ENCODE results near the gene DOP1B.
"Not testable (repeated sequence)": the region's sequence is repeated elsewhere in the genome, so short reads cannot be mapped to it uniquely, and the experiment has no call there.

DOP1B gene

GRCh38 chr21:36170823-36171222 is 14.2 kb downstream of the DOP1B start:
- no peak for DNase-seq

GRCh38 chr21:36171336-36171735 is 14.7 kb downstream of the DOP1B start:
- DNase-seq: no peak

DNA sequence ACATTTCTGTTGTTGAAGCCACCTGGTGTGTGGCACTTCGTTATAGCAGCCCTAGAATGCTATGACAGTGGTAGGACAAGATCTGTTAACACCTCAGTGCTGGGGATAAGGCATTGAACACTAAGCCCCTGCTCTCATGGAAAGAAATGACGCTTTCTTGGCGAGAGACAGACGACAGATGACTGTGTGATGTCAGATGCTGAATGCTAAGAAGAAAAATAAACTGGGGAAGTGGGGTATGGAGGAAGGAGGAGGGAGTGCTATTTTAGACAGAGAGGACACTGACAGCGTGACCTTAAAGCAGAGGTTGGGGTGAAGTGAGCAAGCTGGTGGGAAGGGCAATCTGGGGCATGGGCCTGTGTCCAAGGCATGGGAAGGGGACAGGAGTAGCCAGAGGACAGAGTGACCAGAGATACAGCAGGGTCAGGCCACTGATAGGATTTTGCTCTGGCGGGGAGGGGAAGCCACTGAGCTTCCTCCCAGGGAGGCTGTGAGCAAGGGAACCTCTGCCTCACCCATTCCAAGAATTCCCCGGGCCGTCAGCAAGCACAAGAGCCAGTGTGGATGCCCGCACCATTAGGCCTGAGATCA is 15.2 kb downstream of the DOP1B start:
- DNase-seq: no peak

- DNase-seq: no peak
Measured at GRCh38 chr21:36174780-36175179, 18.2 kb downstream of the DOP1B start.

DNA sequence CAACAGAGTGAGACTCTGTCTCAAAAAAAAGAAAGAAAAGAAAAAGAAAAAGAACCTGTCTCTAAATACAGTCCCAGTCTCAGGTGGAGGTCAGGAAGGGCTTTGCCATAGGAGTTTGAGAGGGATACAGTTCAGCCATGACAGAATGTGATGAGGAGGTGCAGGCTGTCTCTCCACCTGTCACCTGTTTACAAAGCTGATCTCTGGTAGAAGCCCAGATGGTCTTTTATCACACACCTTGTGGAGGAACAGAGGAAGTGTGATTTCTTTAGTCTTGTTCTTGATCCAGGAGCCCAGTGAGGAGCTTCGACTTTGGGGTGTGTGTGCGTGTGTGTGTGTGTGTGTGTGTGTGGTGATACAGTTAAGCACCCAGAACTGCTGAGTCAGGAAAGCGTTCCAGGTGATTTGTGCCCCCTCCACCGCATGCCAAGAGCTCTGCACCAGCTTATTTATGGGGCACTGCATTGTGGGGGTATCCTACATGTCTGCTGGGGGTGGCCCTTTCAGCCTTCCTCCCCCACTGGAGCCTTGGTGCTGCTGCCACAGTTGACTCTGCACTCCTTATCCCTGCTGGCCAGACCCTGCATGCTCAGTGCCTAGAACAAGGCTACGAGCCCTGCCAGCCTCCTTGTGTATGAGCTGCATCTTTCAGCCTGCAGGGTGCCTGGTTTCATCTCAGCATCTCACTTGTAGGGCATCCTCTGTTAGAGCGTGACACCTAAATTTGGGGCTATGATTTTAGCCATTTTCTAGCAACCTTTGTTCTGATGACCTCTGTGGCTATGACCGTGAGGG is 19.3 kb downstream of the DOP1B start:
- DNase-seq: no peak

- DNase-seq: no peak
Measured at GRCh38 chr21:36178349-36178748, 21.7 kb downstream of the DOP1B start.

GRCh38 chr21:36179145-36179544 is 22.5 kb downstream of the DOP1B start:
- DNase-seq: no peak

DNA sequence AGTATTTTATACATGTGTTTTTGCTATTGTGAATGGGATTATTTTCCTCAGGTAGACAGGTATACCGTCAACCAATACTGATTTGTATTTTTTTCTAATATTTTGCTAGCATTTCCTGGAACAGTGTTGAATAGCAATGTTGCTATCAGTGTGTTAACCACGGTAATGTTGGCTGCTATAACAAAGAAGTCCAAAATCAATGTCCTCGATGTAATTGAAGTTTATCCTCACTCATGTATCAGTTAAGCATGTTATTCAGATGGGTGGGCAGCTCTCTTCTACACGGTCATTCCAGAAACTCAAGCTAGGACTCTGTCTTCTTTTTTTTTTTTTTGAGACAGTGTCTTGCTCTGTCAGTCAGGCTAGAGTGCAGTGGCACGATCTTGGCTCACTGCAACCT is 24.3 kb downstream of the DOP1B start:
- no peak for DNase-seq

- DNase-seq: no peak
Measured at GRCh38 chr21:36183144-36183795, 26.6 kb downstream of the DOP1B start.

DNA sequence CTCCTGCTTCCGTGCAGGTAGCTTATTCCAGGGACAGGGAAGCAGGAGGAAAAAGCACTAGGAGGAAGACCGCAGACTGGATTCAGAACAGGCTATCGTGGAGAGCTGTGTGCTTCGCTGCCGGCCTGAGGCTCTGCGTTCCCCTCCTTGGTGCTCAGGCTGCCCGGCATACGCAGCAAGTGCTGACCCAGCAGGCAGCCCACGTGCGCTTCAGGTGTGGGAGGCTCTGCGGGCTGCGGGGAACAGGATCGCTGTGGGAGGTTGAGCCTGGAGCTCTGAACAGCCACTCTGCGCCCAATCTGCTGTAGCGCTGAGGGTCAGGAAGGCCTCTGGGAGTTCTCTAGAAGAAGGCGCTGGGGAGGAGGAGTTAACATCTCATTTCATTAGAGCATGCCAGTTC is 27.9 kb downstream of the DOP1B start:
- no peak for DNase-seq

DNA sequence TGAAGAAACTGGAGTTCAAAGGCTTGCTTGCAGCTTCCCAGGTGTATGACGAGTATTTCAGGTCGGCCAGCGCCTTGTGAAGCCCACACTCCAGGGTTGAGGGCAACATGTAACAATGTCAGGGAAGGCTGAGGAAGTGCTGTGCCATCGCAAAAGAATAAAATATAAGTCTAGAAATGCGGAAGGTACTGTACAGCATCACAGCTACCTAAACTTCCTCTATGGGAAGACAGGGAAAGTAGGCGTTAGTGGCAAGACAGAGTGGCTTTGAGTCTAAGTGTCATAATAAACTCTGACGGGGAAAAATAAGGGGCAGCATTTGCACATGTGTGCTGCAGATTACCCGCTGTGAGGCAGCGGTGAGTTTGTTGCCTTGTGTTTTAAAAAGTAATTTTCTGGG is 28.9 kb downstream of the DOP1B start:
- DNase-seq: no peak

- DNase-seq: no peak
Measured at GRCh38 chr21:36186081-36186480, 29.5 kb downstream of the DOP1B start.

DNA sequence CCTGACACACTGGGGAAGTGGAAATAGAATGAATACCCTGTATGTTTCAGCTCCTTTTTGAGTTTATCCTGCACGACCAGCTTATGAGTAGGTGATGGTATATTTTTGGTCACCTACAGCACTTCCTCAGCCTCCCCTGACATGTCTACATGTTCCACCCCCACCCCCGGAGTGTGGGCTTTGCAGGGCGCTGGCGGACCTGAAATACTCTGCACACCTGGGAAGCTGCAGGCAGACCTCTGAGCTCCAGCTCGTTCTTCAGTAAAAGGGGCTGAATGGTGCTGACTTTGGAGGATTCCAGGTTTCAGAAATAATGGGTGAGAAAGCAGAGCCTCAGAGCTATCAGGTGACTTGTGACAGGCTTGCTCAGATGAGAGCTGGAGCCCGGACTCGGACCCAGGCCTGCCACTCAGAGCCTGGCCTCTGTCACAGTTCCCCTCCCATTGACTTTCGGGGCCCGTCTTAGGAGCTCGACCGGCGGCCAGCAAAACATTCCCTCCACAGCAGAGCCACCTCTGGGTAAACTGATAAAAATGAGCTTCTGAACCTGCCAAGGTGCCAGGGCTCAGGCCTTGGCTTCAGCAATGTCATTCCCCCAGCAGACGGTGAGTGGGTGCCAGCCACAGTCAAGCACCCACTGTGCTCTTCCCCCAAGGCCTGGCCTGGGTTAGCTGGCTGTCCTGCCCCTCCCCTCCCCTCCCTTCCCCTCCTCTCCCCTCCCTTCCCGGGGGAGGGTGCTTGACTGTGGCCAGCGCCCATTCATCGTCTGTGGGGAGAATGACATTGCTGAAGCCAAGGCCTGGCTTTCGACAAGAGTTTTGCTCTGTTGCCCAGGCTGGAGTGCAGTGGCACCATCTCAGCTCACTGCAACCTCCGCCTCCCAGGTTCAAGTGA is 30.1 kb downstream of the DOP1B start:
- DNase-seq: no peak

DNA sequence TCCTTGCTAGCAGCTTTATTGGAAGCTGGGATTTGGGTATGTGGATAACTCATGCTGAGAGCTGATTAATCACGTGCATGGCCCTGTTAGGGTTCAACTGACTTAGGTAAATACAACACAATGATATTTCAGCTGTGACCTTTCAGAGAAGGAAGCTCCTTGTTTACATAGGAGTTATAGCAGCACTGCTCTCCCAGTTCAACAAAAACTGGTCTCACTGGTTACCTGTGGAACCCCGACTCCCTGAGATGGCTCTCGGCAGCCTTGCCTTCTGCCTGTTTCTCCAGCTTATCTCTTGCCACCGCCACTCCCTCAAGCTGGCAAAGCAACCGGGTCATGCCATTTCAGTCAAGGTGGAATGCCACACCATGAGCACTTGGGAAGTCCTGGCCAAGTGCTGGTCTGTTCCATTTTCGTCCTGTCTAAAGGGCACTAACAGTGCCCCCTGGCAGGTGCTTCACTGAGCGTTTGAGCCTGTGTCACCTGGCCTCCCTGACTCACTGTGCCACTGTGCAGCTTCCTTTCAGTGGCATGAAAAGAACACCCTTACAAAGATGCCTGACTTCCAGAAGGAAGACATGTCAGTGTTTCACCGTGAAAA is 31.6 kb downstream of the DOP1B start:
- no peak for DNase-seq

DNA sequence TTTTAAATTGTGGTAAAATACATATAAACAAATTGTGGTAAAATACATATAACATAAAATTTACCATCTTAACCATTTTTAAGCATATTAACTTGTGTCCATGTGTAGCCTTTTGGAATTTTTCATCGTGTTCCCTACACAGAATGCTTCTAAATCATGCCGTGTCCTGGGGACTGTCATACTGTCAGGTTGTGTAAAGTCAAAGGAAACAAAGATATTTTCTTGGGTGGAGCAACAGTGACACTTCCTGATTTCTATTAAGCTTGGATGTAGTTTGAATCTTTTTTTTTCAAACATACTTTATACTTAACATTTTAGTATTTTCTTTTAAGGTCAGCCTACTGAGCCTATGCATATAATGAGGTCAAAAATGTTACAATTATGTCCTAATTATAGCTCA is 32.3 kb downstream of the DOP1B start:
- no peak for DNase-seq

GRCh38 chr21:36190736-36191135 is 34.1 kb downstream of the DOP1B start:
- no peak for DNase-seq

GRCh38 chr21:36193200-36193599 is 36.6 kb downstream of the DOP1B start:
- no peak for DNase-seq

- DNase-seq: no peak
Measured at GRCh38 chr21:36194024-36194423, 37.4 kb downstream of the DOP1B start.

DNA sequence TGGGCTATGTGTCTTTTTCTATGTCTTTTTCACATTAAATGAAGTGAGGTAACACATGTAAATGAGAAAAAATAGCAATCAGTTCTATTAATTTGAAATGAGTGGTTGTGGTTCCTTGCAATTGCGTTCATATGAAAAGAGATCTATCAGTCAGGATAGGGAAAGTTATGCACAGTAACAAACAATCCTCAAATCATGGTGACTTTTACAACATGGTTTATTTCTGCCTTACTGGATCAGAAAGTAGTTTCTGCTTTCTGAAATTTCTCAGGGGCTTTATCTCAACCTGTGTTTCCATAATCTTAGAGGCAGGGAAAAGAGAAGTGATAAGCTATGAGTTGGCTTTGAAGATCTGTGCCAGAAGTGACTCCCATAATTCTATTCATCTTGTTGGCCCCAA is 39.0 kb downstream of the DOP1B start:
- no peak for DNase-seq

GRCh38 chr21:36199021-36199420 is 42.4 kb downstream of the DOP1B start:
- no peak for DNase-seq

- not testable (repeated sequence) for DNase-seq
Measured at GRCh38 chr21:36199575-36199974, 43.0 kb downstream of the DOP1B start.

DNA sequence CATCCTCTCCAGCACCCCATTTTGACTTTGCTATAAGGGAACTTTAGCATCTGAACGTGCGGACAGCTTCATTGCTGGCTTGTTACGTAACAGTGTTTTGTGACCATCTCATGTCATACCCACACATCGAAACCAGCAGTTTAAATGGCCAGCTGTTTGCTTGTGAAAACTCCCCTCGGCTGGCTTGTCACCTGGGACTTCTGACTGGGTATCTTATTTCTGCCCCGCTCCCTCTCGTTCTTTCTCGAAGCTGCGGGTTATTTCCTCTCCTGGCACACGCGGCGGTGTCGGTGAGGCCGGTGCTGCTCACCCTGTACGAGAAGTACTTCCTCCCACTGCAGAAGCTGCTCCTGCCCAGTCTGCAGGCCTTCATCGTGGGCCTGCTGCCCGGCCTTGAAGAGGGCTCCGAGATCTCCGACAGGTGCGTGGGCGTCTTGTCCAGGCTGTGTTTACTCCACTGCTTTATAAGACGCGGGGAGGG is 43.5 kb downstream of the DOP1B start:
- DNase-seq: peak; percentile 16
